Measurements from ENCODE around the gene TFR2. TPM values are rescaled to one million over a fixed set of nuclear protein-coding genes. Genes with fewer than 3 reads are reported as not detected.

Gene TFR2
- total and polyA plus RNA-seq, 9 of the 15 experiments (the other 6 are each of a cell fraction or from before 2014, with no cell fraction given), result 3.8 to 123 (median 51.1) TPM

DNA sequence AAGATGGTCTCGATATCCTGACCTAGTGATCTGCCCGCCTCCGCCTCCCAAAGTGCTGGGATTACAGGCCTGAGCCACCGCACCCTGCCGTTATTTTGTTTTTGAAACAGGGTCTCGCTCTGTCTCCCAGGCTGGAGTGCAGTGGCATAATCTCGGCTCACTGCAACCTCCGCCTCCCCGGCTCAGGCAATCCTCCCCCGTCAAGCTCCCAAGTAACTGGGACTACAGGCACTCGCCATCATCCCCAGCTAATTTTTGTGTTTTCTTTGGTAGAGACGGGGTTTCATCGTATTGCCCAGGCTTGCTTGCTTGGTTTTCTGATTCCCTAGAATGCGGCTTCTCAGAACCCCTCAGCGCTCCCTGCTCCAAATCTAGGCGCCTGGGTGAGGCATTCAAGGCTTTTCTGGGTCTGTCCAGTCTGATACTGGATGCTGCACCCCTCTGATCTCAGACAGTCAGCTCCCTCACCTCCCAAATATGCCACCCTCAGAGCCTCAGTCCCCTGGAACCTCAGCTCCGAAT, 1.3 kb downstream of the TFR2 start (continued):
- no peak for TF ChIP-seq CHD7 (IDR thresholded peaks at IDR 0.05; ENCODE audit: low read depth, low read length)
- TF ChIP-seq ARID1B (IDR thresholded peaks at IDR 0.05), result peak; percentile 28
- TF ChIP-seq ZBTB17 (CRISPR knock-in tag; IDR thresholded peaks at IDR 0.05), result no peak
- TF ChIP-seq CHD2 (IDR thresholded peaks at IDR 0.05; ENCODE audit: low read depth, low read length), result no peak
- TF ChIP-seq MAFG (tag; conservative IDR thresholded peaks at IDR 0.05), result no peak
- peak; percentile 29 for TF ChIP-seq BCOR (IDR thresholded peaks at IDR 0.05)
- TF ChIP-seq CHD1 (IDR thresholded peaks at IDR 0.05; ENCODE audit: low read length), result no peak
- peak; percentile 14; the same call in 1 of the 2 replicates for TF ChIP-seq CBX1 (IDR thresholded peaks at IDR 0.05; ENCODE audit: low read depth)
- 0 out of 4 replicates have a peak, but pooled peaks of 1 of the 2 experiments have one; percentile 20 for TF ChIP-seq ZNF639 (CRISPR knock-in tag; conservative IDR thresholded peaks at IDR 0.05 in 1 of 2, IDR thresholded peaks at IDR 0.05 in 1 of 2)
- TF ChIP-seq SIN3A (IDR thresholded peaks at IDR 0.05; ENCODE audit: borderline replicate concordance in 2 of 2, control insufficient read depth in 1 of 2, low read depth in 2 of 2, low read length in 2 of 2), result peak in 1 of 2 experiments; percentile 24; a peak in 1 of 4 replicates
- no peak for TF ChIP-seq NFATC3 (IDR thresholded peaks at IDR 0.05)
- TF ChIP-seq, protein P1, sequence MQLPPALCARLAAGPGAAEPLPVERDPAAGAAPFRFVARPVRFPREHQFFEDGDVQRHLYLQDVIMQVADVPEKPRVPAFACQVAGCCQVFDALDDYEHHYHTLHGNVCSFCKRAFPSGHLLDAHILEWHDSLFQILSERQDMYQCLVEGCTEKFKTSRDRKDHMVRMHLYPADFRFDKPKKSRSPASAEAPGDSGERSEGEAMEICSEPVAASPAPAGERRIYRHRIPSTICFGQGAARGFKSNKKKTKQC (CRISPR knock-in tag; IDR thresholded peaks at IDR 0.05), result peak; percentile 7; the same call in 1 of the 2 replicates
- TF ChIP-seq, protein P2, sequence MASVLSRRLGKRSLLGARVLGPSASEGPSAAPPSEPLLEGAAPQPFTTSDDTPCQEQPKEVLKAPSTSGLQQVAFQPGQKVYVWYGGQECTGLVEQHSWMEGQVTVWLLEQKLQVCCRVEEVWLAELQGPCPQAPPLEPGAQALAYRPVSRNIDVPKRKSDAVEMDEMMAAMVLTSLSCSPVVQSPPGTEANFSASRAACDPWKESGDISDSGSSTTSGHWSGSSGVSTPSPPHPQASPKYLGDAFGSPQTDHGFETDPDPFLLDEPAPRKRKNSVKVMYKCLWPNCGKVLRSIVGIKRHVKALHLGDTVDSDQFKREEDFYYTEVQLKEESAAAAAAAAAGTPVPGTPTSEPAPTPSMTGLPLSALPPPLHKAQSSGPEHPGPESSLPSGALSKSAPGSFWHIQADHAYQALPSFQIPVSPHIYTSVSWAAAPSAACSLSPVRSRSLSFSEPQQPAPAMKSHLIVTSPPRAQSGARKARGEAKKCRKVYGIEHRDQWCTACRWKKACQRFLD (CRISPR knock-in tag; IDR thresholded peaks at IDR 0.05), result no peak

Measured in K562 (cell line).